Mesendoderm (in vitro differentiated cells): ENCODE measurements around the gene PPP1R14C.

ENCODE experiments used
- DNase-seq: peaks from one replicate; pipeline ENCODE4 v3.0.0; 2013
- H2AK5ac ChIP-seq: 2 replicates; pipeline ENCODE4 v1.6.1; 2013; ENCODE audit warnings: low read length, inconsistent platforms
- H2BK120ac ChIP-seq: 2 replicates; pipeline ENCODE4 v1.6.1; 2013; ENCODE audit warnings: low read depth, mild to moderate bottlenecking, low read length, moderate library complexity, mixed read lengths
- H2BK15ac ChIP-seq: replicated peaks from 2 replicates; pipeline ENCODE4 v1.6.1; 2013; ENCODE audit warnings: low read depth, mild to moderate bottlenecking, moderate library complexity
- H2BK5ac ChIP-seq: 2 replicates; pipeline ENCODE4 v1.6.1; 2013; ENCODE audit warnings: low read length, inconsistent platforms
- H3K18ac ChIP-seq: 2 replicates; pipeline ENCODE4 v1.6.1; 2013; ENCODE audit warnings: mild to moderate bottlenecking, low read length, mixed read lengths
- H3K23ac ChIP-seq: one replicate; pipeline ENCODE4 v1.6.1; 2013; ENCODE audit warnings: low read length
- H3K27ac ChIP-seq: 2 replicates; pipeline ENCODE4 v1.5.1; 2013; ENCODE audit warnings: low read depth, mild to moderate bottlenecking, inconsistent platforms, low read length, moderate library complexity
- H3K27me3 ChIP-seq: 2 replicates; pipeline ENCODE4 v1.6.1; 2013; ENCODE audit warnings: low read length, control low read depth, mild to moderate bottlenecking, inconsistent platforms; ENCODE audit not compliant: insufficient read depth, poor library complexity
- H3K36me3 ChIP-seq: 2 replicates; pipeline ENCODE4 v1.6.1; 2013; ENCODE audit warnings: low read length, inconsistent platforms; ENCODE audit not compliant: control insufficient read depth, insufficient read depth
- H3K4ac ChIP-seq: one replicate; pipeline ENCODE4 v1.6.1; 2013; ENCODE audit warnings: low read depth, mild to moderate bottlenecking, low read length, moderate library complexity
- H3K4me1 ChIP-seq: 2 replicates; pipeline ENCODE4 v1.6.1; 2013; ENCODE audit warnings: low read depth, low read length, inconsistent platforms; ENCODE audit not compliant: control insufficient read depth
- H3K4me2 ChIP-seq: 2 replicates; pipeline ENCODE4 v1.6.1; 2013; ENCODE audit warnings: low read length
- H3K4me3 ChIP-seq: 2 replicates; pipeline ENCODE4 v1.5.1; 2013; ENCODE audit warnings: mild to moderate bottlenecking, low read length
- H3K56ac ChIP-seq: one replicate; pipeline ENCODE4 v1.6.1; 2013; ENCODE audit warnings: low read length
- H3K79me1 ChIP-seq: 2 replicates; pipeline ENCODE4 v1.6.1; 2013; ENCODE audit warnings: low read length, inconsistent platforms
- H3K79me2 ChIP-seq: 2 replicates; pipeline ENCODE4 v1.6.1; 2013; ENCODE audit warnings: mild to moderate bottlenecking, low read length; ENCODE audit not compliant: control insufficient read depth, insufficient read depth
- H3K9ac ChIP-seq: 2 replicates; pipeline ENCODE4 v1.6.1; 2013; ENCODE audit warnings: low read length, inconsistent platforms
- H4K5ac ChIP-seq: one replicate; pipeline ENCODE4 v1.6.1; 2013; ENCODE audit warnings: low read length
- H4K8ac ChIP-seq: one replicate; pipeline ENCODE4 v1.6.1; 2013; ENCODE audit warnings: low read depth, mild to moderate bottlenecking, control low read depth, low read length, moderate library complexity
- WGBS: extraction: QIAGEN DNeasy Blood & Tissue Kit; methylation state at CpG from one replicate; pipeline ENCODE4 v1.1.7; 2013; ENCODE audit warnings: low lambda C conversion rate, missing lambda C conversion rate; ENCODE audit not compliant: insufficient coverage; ENCODE audit errors: extremely low coverage; 5-methylcytosine and 5-hydroxymethylcytosine counted together

Gene PPP1R14C

DNA sequence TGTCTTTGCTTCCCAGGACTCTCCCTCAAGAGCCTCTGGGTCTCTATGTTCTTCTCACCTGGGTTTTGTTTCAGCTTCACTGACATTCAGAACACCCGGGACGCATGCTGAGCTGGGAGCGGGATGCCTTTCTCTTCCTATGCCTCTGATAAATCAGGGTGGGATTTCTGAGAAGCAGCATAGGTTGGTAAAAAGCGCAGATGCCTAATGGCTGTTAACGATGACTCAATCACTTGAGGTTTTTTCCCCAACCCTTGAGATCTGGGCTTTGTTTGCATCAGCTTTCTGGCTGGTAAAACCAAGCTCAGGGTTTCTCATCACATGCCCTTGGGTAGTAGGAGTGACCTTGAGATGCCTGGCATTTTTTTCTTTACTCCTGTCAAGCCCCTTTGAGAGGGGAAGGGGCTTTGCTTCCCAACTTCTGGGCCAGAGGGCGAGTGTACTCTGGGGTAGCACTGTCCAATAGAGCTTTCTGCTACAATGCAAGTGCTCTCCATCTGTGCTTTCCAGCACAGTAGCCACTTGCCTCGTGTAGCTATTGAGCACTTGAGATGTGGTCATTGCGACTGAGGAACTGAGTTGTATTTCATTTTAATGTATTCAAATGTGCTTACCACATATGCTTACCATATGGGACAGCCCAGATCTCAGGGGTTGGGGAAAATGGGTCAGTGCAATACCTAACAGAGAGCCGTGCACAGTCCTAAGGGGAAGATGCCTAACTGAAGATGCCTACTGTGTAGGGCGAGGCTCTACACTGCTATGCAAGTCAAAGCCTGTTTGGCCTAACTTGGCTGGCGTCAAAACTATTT, 69.1 kb downstream of the PPP1R14C start:
- Histone ChIP-seq H3K36me3 (no peaks in the 10 kb centered on the region), H3K23ac (no peak overlapping the region), H3K4ac (no peak overlapping the region), H3K56ac (no peak overlapping the region), H2BK15ac (no peak overlapping the region), H2AK5ac (no peak overlapping the region), H3K4me2 (no peak overlapping the region), H3K18ac (no peak overlapping the region), H3K79me2 (no peaks in the 10 kb centered on the region), H2BK5ac (no peak overlapping the region), H4K8ac (no peak overlapping the region), H2BK120ac (no peak overlapping the region), H3K4me1 (no peaks in the 10 kb centered on the region), H4K5ac (no peak overlapping the region), H3K79me1 (no peaks in the 10 kb centered on the region), H3K9ac (no peak overlapping the region), H3K27me3 (no peaks in the 10 kb centered on the region), H3K27ac (no peak overlapping the region), H3K4me3 (no peak overlapping the region)
- peak; percentile 39 for DNase-seq
- no CpG with 5 or more reads among the region's 11 CpGs for WGBS

DNA sequence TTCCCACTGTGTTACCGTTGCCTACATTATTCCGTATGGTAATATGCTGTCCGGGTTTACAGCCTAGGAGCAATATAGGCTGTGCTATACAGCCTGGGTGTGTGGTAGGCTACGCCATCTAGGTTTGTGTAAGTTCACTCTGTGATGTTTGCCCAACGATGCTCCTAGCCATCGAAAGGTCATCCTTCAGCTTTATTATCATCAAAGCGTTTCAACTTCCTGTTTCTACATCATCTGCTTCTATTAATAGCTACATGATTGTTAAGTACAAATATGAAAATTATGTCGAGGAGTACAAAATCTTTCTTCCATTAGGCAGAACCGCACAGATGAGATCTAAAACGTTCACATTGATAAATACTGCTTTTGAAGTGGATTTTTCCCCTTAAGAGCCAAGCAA, 69.9 kb downstream of the PPP1R14C start:
- Histone ChIP-seq H3K79me2 (no peaks in the 10 kb centered on the region), H4K8ac (no peak overlapping the region), H3K18ac (no peak overlapping the region), H2BK120ac (no peak overlapping the region), H3K27me3 (no peaks in the 10 kb centered on the region), H2BK5ac (no peak overlapping the region), H4K5ac (no peak overlapping the region), H3K56ac (no peak overlapping the region), H3K23ac (no peak overlapping the region), H3K4me3 (no peak overlapping the region), H3K4ac (no peak overlapping the region), H3K4me2 (no peak overlapping the region), H3K4me1 (no peaks in the 10 kb centered on the region), H3K36me3 (no peaks in the 10 kb centered on the region), H3K9ac (no peak overlapping the region), H2BK15ac (no peak overlapping the region), H3K27ac (no peak overlapping the region), H2AK5ac (no peak overlapping the region), H3K79me1 (no peaks in the 10 kb centered on the region)
- no CpG with 5 or more reads among the region's 10 CpGs for WGBS
- DNase-seq, result no peak

DNA sequence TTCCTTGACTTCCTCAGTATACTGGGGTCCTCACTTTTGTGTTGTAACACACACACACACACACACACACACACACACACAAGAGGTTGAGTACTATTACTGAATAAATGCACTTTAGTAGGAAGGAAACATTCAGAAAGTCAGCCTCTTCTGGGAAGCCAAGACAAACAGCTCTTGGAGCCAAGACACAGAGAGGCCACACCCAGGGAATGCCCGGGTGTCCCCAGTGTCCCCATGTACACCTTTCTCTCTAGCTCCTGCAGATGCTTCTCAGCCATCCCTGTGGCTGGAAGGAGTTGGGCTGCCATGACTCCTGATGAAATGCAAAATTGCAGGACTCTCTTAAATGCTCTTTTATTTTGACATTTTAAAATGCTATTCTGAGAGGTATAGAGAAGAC, 70.5 kb downstream of the PPP1R14C start:
- H3K18ac ChIP-seq, result no peak overlapping the region
- H3K36me3 ChIP-seq, result no peaks in the 10 kb centered on the region
- no peak overlapping the region for H2BK15ac ChIP-seq
- no peak overlapping the region for H3K4me2 ChIP-seq
- H3K56ac ChIP-seq, result no peak overlapping the region
- no peak overlapping the region for H2AK5ac ChIP-seq
- H3K23ac ChIP-seq, result no peak overlapping the region
- no peak overlapping the region for H3K4ac ChIP-seq
- no peak overlapping the region for H3K9ac ChIP-seq
- H4K8ac ChIP-seq, result no peak overlapping the region
- no peaks in the 10 kb centered on the region for H3K4me1 ChIP-seq
- H3K27me3 ChIP-seq, result no peaks in the 10 kb centered on the region
- H3K79me2 ChIP-seq, result no peaks in the 10 kb centered on the region
- WGBS, result no CpG with 5 or more reads among the region's 1 CpG
- H3K4me3 ChIP-seq, result no peak overlapping the region
- no peak overlapping the region for H4K5ac ChIP-seq
- no peak for DNase-seq
- no peak overlapping the region for H3K27ac ChIP-seq
- H2BK120ac ChIP-seq, result no peak overlapping the region
- no peaks in the 10 kb centered on the region for H3K79me1 ChIP-seq
- H2BK5ac ChIP-seq, result no peak overlapping the region

GRCh38 chr6:150214310-150214709, 71.5 kb downstream of the PPP1R14C start:
- DNase-seq, result no peak
- Histone ChIP-seq H2BK15ac (no peak overlapping the region), H2BK120ac (no peak overlapping the region), H2BK5ac (no peak overlapping the region), H3K4me2 (no peak overlapping the region), H3K9ac (no peak overlapping the region), H3K79me2 (no peaks in the 10 kb centered on the region), H3K4ac (no peak overlapping the region), H3K27me3 (no peaks in the 10 kb centered on the region), H3K4me1 (no peaks in the 10 kb centered on the region), H3K4me3 (no peak overlapping the region), H3K79me1 (no peaks in the 10 kb centered on the region), H3K27ac (no peak overlapping the region), H3K18ac (no peak overlapping the region), H4K8ac (no peak overlapping the region), H3K36me3 (no peaks in the 10 kb centered on the region), H2AK5ac (no peak overlapping the region), H3K56ac (no peak overlapping the region), H4K5ac (no peak overlapping the region), H3K23ac (no peak overlapping the region)

GRCh38 chr6:150220634-150221551, 78.0 kb downstream of the PPP1R14C start:
- no peak overlapping the region for H2BK120ac ChIP-seq
- no peak for DNase-seq
- H2BK5ac ChIP-seq, result no peak overlapping the region
- H3K56ac ChIP-seq, result no peak overlapping the region
- H3K36me3 ChIP-seq, result no peaks in the 10 kb centered on the region
- H3K9ac ChIP-seq, result no peak overlapping the region
- no peaks in the 10 kb centered on the region for H3K79me2 ChIP-seq
- no peak overlapping the region for H4K8ac ChIP-seq
- no CpG with 5 or more reads among the region's 6 CpGs for WGBS
- no peaks in the 10 kb centered on the region for H3K27me3 ChIP-seq
- no peak overlapping the region for H3K4me2 ChIP-seq
- no peak overlapping the region for H3K23ac ChIP-seq
- H2AK5ac ChIP-seq, result no peak overlapping the region
- H2BK15ac ChIP-seq, result no peak overlapping the region
- no peak overlapping the region for H3K4me3 ChIP-seq
- H3K27ac ChIP-seq, result no peak overlapping the region
- H3K4me1 ChIP-seq, result no peaks in the 10 kb centered on the region
- H3K4ac ChIP-seq, result no peak overlapping the region
- no peak overlapping the region for H3K18ac ChIP-seq
- H4K5ac ChIP-seq, result no peak overlapping the region
- H3K79me1 ChIP-seq, result no peaks in the 10 kb centered on the region
